Cardiac fibroblast (primary cell): ENCODE results near the gene CENPS.
"Not testable (repeated sequence)": the region's sequence is repeated elsewhere in the genome, so short reads cannot be mapped to it uniquely, and the experiment has no call there.

ENCODE experiments used
- DNase-seq, 2 donors: peaks; one replicate each; pipeline versions ENCODE4 v3.0.0 to v3.0.0-alpha.2; 2010; ENCODE audit warnings: low read depth in 2 of 2
- H3K4me3 ChIP-seq, 2 donors: replicated peaks in 1 of 2; 1 replicate in 1 of 2; 2 replicates in 1 of 2; pipeline ENCODE4 v1.5.1; 2011; ENCODE audit warnings: low read depth in 2 of 2, low read length in 2 of 2, mild to moderate bottlenecking in 2 of 2, moderate library complexity in 1 of 2
- CTCF ChIP-seq: IDR thresholded peaks from one replicate; pipeline ENCODE4 v1.5.1; 2011; ENCODE audit warnings: low read depth, mild to moderate bottlenecking, low read length, inconsistent platforms

Gene CENPS

DNA sequence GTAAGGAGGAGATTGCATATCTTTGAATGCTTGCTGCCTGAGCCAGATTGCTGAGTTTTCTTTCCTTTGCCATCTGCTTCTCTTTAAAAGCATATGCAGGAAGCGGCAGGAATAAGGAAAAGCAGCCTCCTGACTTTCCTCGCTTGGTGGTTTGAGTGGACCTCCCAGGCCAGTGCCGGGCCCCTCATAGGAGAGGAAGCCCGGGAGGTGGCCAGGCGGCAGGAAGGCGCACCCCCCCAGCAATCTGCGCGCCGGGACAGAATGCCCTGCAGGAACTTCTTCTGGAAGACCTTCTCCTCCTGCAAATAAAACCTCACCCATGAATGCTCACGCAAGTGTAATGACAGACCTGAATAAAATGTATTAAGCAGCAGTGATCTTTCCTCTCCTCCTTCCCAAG is 21.1 kb downstream of the CENPS start:
- peak overlapping the region in 1 of 2 donors; percentile 0 for H3K4me3 ChIP-seq
- DNase-seq: peak; percentile 18 to 40
- no peak for TF ChIP-seq CTCF

- no peak for DNase-seq
- no peak overlapping the region for H3K4me3 ChIP-seq
- TF ChIP-seq CTCF: no peak
These were observed 25.8 kb downstream of the CENPS start for GRCh38 chr1:10456048-10456447.

DNA sequence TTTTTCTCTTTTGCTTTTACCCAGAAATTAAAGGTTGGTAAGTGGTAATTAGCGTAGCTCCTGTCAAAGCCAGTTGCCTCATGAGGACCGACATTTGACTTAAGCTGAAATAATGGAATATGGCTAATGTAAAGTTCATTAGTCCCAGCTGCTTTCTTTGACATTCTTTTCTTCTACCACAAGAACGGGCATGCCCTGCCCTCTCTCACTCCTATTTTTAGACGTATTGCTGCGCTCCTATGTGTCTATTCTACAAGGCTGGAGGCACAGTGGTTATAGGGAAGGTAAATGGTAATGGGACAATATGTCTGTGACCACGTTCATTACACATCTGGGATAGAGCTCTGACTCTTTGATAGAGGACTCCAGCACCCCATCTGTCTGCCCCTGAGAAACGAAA is 26.4 kb downstream of the CENPS start:
- no peak for DNase-seq
- no peak overlapping the region for H3K4me3 ChIP-seq
- no peak for TF ChIP-seq CTCF

GRCh38 chr1:10457462-10457861 is 27.2 kb downstream of the CENPS start:
- not testable (repeated sequence) for H3K4me3 ChIP-seq, DNase-seq

GRCh38 chr1:10457875-10458274 is 27.6 kb downstream of the CENPS start:
- no peak for TF ChIP-seq CTCF
- no peak for DNase-seq
- H3K4me3 ChIP-seq: no peak overlapping the region

DNA sequence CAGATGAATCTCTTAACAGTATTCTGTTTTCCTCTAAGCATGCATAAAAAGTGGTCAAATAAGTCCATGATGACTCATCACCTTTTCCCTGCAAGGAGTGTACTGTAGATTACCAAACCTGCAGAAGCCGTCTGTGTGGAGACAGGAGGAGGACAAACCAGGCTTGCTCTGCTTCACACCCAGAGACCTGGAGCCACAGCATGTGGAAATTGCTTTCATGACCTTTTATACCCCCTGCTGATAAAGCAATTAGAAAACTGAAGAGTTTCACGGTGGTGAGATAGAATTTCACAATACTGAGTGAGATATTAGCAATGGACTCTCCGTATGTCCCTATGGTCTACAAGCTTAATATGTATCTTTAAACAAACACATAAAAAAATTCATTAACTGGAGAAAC is 29.0 kb downstream of the CENPS start:
- no peak for TF ChIP-seq CTCF
- H3K4me3 ChIP-seq: no peak overlapping the region
- DNase-seq: peak; percentile 78

- no peak for TF ChIP-seq CTCF
These were observed 36.8 kb downstream of the CENPS start for GRCh38 chr1:10467078-10467477.

GRCh38 chr1:10470043-10470442 is 39.8 kb downstream of the CENPS start:
- DNase-seq: no peak
- H3K4me3 ChIP-seq: no peak overlapping the region
- TF ChIP-seq CTCF: no peak

More at GRCh38 chr1:10467078-10467477, 36.8 kb downstream of the CENPS start:
- DNase-seq: no peak
- no peak overlapping the region for H3K4me3 ChIP-seq
